IPS-11a (cell line): ENCODE data around the gene CFAP57.

Source experiments
- H3K4me3 ChIP-seq: one replicate; pipeline ENCODE4 v1.5.1; 2013; ENCODE audit warnings: low read depth, low read length, control low read depth

The CFAP57 gene

GRCh38 chr1:43293896-43294760 lies 122.0 kb downstream of the CFAP57 start:
- no peak overlapping the region for H3K4me3 ChIP-seq

- H3K4me3 ChIP-seq = no peak overlapping the region
These were observed 122.6 kb downstream of the CFAP57 start for GRCh38 chr1:43294761-43295160.

- no peak overlapping the region for H3K4me3 ChIP-seq
These were observed 124.1 kb downstream of the CFAP57 start for GRCh38 chr1:43296207-43296606.

- H3K4me3 ChIP-seq = no peak overlapping the region
These were observed 125.9 kb downstream of the CFAP57 start for GRCh38 chr1:43298055-43298454.

- H3K4me3 ChIP-seq = no peak overlapping the region
These were observed 127.0 kb downstream of the CFAP57 start for GRCh38 chr1:43299101-43299500.

GRCh38 chr1:43300378-43301094 lies 128.4 kb downstream of the CFAP57 start, which contains the start of gene TIE1:
TSS of gene TIE1 (plus strand) at chr1:43300982. CDS start at chr1:43301072, 90 bp downstream.
- no peak within 1 kb of the TSS for H3K4me3 ChIP-seq

- H3K4me3 ChIP-seq = no peak overlapping the region
These were observed 130.1 kb downstream of the CFAP57 start for GRCh38 chr1:43302201-43302600.

GRCh38 chr1:43302721-43303470 lies 130.8 kb downstream of the CFAP57 start:
- no peak overlapping the region for H3K4me3 ChIP-seq

- no peak overlapping the region for H3K4me3 ChIP-seq
These were observed 131.6 kb downstream of the CFAP57 start for GRCh38 chr1:43303471-43304313.
